Erythroblast (primary cell): Measurements from ENCODE around the gene SEMA7A.

Source experiments
- GATA1 ChIP-seq: IDR thresholded peaks from 2 replicates; pipeline ENCODE4 v1.6.1; 2011; ENCODE audit warnings: low read depth, mild to moderate bottlenecking, control low read depth, low read length, moderate library complexity
- POLR2A ChIP-seq: IDR thresholded peaks from 2 replicates; pipeline ENCODE4 v1.6.1; 2011; ENCODE audit warnings: mild to moderate bottlenecking, low read length

DNA sequence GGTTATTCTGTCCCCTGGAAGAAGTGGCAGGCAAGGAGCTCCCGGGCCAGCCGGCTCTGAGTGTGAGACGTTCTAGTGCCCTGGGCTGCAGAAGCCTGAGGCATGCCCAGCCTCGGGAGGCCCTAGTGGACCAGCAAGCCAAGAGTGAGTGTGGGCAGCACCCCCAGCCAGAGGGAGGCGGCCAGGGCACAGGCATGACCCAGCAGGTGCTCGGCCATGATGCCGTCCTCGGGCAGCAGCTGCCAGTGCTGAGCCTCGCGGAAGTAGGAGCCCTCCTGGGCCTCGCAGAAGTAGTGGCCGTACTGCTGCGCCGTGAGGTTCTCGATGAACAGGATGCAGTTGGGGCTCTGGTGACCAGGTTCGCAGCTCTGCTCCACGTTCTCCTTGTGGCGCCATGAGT is 23.3 kb downstream of the SEMA7A start:
- TF ChIP-seq POLR2A (no peak), GATA1 (no peak)
